Measurements from ENCODE around the gene PCDH19.
"Not testable (repeated sequence)": the region's sequence is repeated elsewhere in the genome, so short reads cannot be mapped to it uniquely, and the experiment has no call there.

The PCDH19 gene

GRCh38 chrX:100409610-100410590 lies at the start of gene PCDH19:
TSS of gene PCDH19 (minus strand) at chrX:100410273. CDS start at chrX:100408597, 1,676 bp downstream.
- DNase-seq = peak; percentile 25

- DNase-seq = no peak
These were observed 39.9 kb upstream of the PCDH19 start for GRCh38 chrX:100449696-100450608.

- DNase-seq = peak; percentile 0
These were observed 37.8 kb upstream of the PCDH19 start for GRCh38 chrX:100447655-100448397.

GRCh38 chrX:100445593-100445992 lies 35.5 kb upstream of the PCDH19 start:
- DNase-seq = no peak

GRCh38 chrX:100441321-100441720 lies 31.2 kb upstream of the PCDH19 start:
- not testable (repeated sequence) for DNase-seq

GRCh38 chrX:100440006-100440405 lies 29.9 kb upstream of the PCDH19 start:
- no peak for DNase-seq

GRCh38 chrX:100435726-100436125 lies 25.7 kb upstream of the PCDH19 start:
- no peak for DNase-seq

GRCh38 chrX:100424012-100424411 lies 13.9 kb upstream of the PCDH19 start:
- no peak for DNase-seq

- no peak for DNase-seq
These were observed 8.5 kb upstream of the PCDH19 start for GRCh38 chrX:100418556-100418955.

GRCh38 chrX:100417681-100418080 lies 7.6 kb upstream of the PCDH19 start:
- DNase-seq = no peak

- DNase-seq = peak; percentile 30
These were observed 3.2 kb upstream of the PCDH19 start for GRCh38 chrX:100413229-100413628.

- no peak for DNase-seq
These were observed 2.0 kb upstream of the PCDH19 start for GRCh38 chrX:100411802-100412715.

GRCh38 chrX:100410901-100411801 lies 1.1 kb upstream of the PCDH19 start:
- DNase-seq = no peak

GRCh38 chrX:100408713-100409609 lies 1.1 kb downstream of the PCDH19 start:
- no peak for DNase-seq

GRCh38 chrX:100407784-100408712 lies 2.0 kb downstream of the PCDH19 start:
- DNase-seq = no peak

- no peak for DNase-seq
These were observed 2.8 kb downstream of the PCDH19 start for GRCh38 chrX:100407147-100407783.

GRCh38 chrX:100405424-100405823 lies 4.6 kb downstream of the PCDH19 start:
- no peak for DNase-seq

- no peak for DNase-seq
These were observed 5.2 kb downstream of the PCDH19 start for GRCh38 chrX:100404851-100405250.
